Brain microvascular endothelial cell (primary cell): ENCODE measurements around the gene RAB6A.
"Not testable (repeated sequence)": the region's sequence is repeated elsewhere in the genome, so short reads cannot be mapped to it uniquely, and the experiment has no call there.

Experiments used
- DNase-seq: peaks from one replicate; pipeline ENCODE4 v3.0.0-alpha.2; 2020
- H3K27ac ChIP-seq: fragments of 250-450 bp; sonication (Bioruptor Pico); 2 replicates; pipeline ENCODE4 v1.5.1; 2020; ENCODE audit warnings: mild to moderate bottlenecking, moderate library complexity
- H3K27me3 ChIP-seq: fragments of 250-450 bp; sonication (Bioruptor Pico); replicated peaks from 2 replicates; pipeline ENCODE4 v1.5.1; 2020; ENCODE audit warnings: mild to moderate bottlenecking
- H3K36me3 ChIP-seq: fragments of 250-450 bp; sonication (Bioruptor Pico); replicated peaks from 2 replicates; pipeline ENCODE4 v1.5.1; 2020; ENCODE audit warnings: mild to moderate bottlenecking
- H3K4me3 ChIP-seq: 2 replicates; pipeline ENCODE4 v1.5.1; 2011; ENCODE audit warnings: low read depth, mild to moderate bottlenecking, control low read depth, low read length, moderate library complexity
- in situ Hi-C: cut with HindIII; loops from 2 replicates; pipeline ENCODE4 v1.10.0; 2017; ENCODE audit warnings: low sequenced_read_pairs, low pct_ligation_motif_present
- TF ChIP-seq, protein P1 (sequence below): IDR thresholded peaks from 2 replicates; pipeline ENCODE4 v1.5.1; 2011; ENCODE audit warnings: low read depth, mild to moderate bottlenecking, moderate library complexity, low read length, control low read depth, inconsistent platforms; ENCODE audit errors: missing control alignments

The RAB6A gene

DNA sequence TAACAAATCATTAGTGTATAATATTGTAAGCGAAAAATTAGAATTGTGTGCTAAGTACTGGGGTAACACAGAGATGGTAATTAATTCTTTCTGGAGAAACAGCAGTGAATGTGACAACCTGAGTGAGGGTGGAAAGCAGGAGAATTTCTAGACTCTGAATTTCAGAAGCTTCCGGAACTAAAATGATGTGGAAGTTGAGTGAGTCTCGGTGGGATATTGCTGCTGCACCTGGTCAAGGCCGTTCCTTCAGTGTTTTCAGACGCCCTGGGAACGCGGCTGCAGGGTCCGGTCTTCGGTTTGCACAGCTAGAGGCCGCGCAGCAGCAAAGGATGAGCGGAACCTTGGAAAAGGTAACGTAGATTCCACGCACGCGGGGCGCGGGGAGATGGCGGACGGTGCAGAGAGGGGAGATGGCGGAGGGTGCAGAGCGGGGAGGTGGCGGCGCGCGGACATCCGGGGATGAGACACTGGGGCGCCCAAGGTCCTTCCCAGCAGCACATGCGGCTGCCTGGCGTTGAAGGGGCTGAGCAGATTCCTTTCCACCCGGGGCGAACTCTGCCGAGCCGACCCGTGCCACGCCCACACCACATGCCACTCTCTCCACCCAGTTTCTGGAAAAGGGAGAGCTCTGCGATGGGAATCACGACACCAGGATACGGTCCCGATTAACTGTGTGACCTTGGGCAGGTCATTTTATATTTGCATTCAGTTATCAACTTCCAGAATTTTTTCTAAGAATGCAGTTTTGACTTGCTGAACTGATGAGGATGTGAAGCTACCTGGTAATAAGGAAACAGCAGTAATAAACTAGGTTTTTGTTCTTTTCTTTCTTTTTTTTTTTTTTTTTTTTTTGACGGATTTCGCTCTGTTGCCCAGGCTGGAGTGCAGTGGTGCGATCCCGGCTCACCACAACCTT, 27.0 kb upstream of the RAB6A start, which contains the start of gene MRPL48:
Gene MRPL48 (plus strand): TSS at position 232 of the 916 bp plus-strand sequence. CDS start 98 bp downstream, at position 330.
- Histone ChIP-seq H3K4me3 (peak within 1 kb of the TSS; percentile 76), H3K27ac (peak within 1 kb of the TSS; percentile 94), H3K36me3 (peaks cover 2% of the 10 kb centered on the region), H3K27me3 (no peaks in the 10 kb centered on the region)
- in situ Hi-C loops = no loop called here
- DNase-seq = peak; percentile 85
- TF ChIP-seq, protein P1, sequence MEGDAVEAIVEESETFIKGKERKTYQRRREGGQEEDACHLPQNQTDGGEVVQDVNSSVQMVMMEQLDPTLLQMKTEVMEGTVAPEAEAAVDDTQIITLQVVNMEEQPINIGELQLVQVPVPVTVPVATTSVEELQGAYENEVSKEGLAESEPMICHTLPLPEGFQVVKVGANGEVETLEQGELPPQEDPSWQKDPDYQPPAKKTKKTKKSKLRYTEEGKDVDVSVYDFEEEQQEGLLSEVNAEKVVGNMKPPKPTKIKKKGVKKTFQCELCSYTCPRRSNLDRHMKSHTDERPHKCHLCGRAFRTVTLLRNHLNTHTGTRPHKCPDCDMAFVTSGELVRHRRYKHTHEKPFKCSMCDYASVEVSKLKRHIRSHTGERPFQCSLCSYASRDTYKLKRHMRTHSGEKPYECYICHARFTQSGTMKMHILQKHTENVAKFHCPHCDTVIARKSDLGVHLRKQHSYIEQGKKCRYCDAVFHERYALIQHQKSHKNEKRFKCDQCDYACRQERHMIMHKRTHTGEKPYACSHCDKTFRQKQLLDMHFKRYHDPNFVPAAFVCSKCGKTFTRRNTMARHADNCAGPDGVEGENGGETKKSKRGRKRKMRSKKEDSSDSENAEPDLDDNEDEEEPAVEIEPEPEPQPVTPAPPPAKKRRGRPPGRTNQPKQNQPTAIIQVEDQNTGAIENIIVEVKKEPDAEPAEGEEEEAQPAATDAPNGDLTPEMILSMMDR = no peak

DNA sequence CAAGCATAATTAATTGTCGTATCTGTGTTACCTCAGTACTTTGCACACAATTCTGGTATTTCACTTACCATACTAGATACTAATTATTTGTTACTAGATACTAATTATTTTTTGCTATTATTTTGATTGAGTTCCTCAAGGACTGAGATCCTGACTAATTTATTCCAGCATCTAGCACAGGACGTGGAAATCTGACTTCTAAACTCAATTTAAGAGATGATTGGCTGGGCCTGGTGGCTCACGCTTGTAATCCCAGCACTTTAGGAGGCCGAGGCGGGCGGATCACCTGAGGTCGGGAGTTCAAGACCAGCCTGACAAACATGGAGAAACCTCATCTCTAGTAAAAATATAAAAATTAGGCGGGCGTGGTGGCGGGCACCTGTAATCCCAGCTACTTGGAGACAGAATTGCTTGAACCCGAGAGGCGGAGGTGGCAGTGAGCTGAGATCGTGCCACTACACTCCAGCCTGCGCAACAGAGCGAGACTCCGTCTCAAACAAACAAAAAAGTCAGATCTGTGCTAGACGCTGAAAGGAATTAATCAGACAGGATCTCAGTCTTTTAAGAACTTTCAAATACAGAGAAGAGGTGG, 26.3 kb upstream of the RAB6A start:
- Histone ChIP-seq H3K4me3 (peak overlapping the region; percentile 76), H3K27me3 (no peaks in the 10 kb centered on the region), H3K36me3 (peaks cover 2% of the 10 kb centered on the region), H3K27ac (peak overlapping the region; percentile 94)
- in situ Hi-C loops = no loop called here
- no peak for DNase-seq
- TF ChIP-seq, protein P1 = no peak

DNA sequence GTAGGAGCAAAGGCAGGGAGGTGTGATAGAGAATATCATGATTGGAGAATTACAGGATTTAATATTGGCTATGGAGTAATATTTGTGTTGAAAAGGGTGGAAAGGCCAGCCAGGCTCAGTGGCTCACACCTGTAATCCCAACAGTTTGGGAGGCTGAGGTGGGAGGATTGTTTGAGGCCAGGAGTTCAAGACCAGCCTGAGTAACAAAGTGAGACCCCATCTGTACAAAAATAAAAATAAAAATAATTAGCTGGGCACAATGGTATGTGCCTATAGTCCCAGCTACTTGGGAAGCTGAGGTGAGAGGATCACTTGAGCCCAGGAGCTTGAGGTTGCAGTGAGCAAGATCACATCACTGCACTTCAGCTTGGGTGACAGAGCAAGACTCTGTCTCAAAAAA, 24.6 kb upstream of the RAB6A start:
- H3K4me3 ChIP-seq, H3K27me3 ChIP-seq, DNase-seq, H3K36me3 ChIP-seq, H3K27ac ChIP-seq, in situ Hi-C loops: not testable (repeated sequence)

DNA sequence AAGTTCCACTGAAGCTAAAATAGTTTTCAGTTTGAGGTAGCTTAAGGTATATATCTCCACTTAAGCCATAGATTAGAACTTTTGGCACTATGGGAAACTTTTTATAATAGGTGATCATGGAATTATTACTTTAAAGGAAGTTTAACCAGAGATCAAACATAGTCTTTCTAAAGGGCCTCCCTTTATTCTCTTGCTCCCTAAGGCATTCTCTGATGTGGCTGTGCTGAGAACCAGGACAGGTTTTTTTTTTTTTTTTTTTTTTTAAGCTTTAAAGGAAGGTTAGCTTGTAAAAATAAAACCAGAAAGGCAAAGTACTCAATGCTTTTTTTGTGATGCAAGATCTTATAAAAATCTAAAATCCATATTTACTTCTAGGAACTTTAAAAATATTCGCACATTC, 23.9 kb upstream of the RAB6A start:
- in situ Hi-C loops = no loop called here
- no peak overlapping the region for H3K27ac ChIP-seq

DNA sequence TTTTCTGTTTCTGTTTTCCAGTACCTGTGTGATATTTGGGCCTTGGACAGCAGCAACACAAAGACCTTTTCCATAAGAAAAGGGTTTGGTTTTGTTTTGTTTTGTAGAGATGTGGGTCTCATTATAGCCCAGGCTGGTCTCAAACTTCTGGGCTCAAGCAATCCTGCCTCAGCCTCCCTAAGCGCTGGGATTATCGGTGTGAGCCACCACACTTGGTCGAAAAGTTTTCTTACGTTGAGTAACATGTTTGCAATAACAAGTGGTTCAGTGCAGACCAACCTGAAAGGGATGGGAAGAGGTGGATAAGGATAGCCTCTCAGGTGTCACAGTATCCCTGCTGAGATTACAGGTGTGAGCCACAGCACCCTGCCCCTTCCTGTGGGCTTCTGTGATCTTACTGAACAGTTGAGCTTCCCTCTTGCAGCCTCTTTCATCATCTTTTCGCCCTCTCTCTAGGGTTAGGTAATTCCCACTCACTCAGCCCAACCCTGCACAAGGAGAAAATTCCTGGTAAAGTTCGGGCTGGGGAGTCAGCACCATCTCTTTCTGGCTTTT, 23.3 kb upstream of the RAB6A start:
- H3K36me3 ChIP-seq = no peaks in the 10 kb centered on the region
- no peaks in the 10 kb centered on the region for H3K27me3 ChIP-seq
- no peak overlapping the region for H3K4me3 ChIP-seq
- DNase-seq = no peak
- H3K27ac ChIP-seq = no peak overlapping the region
- in situ Hi-C loops = no loop called here
- TF ChIP-seq, protein P1 = no peak

More for the DNA sequence above, 23.9 kb upstream of the RAB6A start:
- H3K27me3 ChIP-seq = no peaks in the 10 kb centered on the region
- DNase-seq = no peak
- TF ChIP-seq, protein P1 = no peak
- no peak overlapping the region for H3K4me3 ChIP-seq
- H3K36me3 ChIP-seq = no peaks in the 10 kb centered on the region

DNA sequence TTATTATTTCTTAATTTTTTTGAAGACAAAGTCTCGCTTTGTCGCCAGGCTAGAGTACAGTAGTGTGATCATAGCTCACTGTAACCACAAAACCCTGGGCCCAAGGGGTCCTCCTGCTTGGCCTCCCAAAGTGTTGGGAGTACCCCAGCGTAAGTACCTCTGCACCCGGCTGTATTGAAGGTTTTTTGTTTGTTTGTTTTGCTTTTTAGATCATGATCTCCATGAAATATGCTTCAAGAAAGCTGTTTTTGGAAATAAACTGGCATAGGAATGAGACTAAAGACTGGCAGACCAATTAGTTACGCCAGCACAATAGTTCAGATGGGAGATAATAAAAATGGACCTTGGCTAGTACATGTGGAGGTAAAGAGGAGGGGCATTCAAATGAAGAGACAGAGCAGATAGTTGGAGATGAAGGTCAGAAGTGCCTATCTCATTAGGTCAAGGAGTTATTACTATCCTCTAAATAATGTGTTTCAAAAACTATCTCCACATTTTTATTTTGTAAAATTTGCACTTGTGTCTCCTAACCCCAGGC, 22.7 kb upstream of the RAB6A start:
- H3K36me3 ChIP-seq = no peaks in the 10 kb centered on the region
- in situ Hi-C loops = no loop called here
- H3K27me3 ChIP-seq = no peaks in the 10 kb centered on the region
- DNase-seq = no peak
- TF ChIP-seq, protein P1 = no peak
- no peak overlapping the region for H3K4me3 ChIP-seq
- H3K27ac ChIP-seq = no peak overlapping the region
